Psoas muscle (tissue), 8 donors: ENCODE data around the gene POC5. TPM values are rescaled to one million over a fixed set of nuclear protein-coding genes. Genes with fewer than 3 reads are reported as not detected.

Source experiments
- ATAC-seq, 4 donors: fragments of 200-7000 bp; cut with Tn5 transposase; one replicate each; pipeline ENCODE4 v1.9.1; 2020; ENCODE audit warnings: moderate library complexity in 3 of 4, mild to moderate bottlenecking in 2 of 4
- DNase-seq, 2 donors: peaks; one replicate each; pipeline ENCODE4 v3.0.0-alpha.2; 2020
- H3K27ac ChIP-seq: fragments of 200-600 bp; one replicate; pipeline ENCODE4 v1.8.0; 2022
- H3K27me3 ChIP-seq, 3 donors: fragments of 200-600 bp in 1 of 3; one replicate each; pipeline versions ENCODE4 v1.6.1 to v1.8.0; 2013 to 2022; ENCODE audit warnings: low read length in 2 of 3, mild to moderate bottlenecking in 2 of 3, moderate library complexity in 1 of 3; ENCODE audit not compliant: insufficient read depth in 3 of 3
- H3K36me3 ChIP-seq, 2 donors: fragments of 200-600 bp in 1 of 2; one replicate each; pipeline versions ENCODE4 v1.6.1 to v1.8.0; 2013 to 2022; ENCODE audit warnings: low read depth in 1 of 2, mild to moderate bottlenecking in 1 of 2, moderate library complexity in 1 of 2; ENCODE audit not compliant: insufficient read depth in 1 of 2
- H3K4me1 ChIP-seq: fragments of 200-600 bp; one replicate; pipeline ENCODE4 v1.8.0; 2022
- H3K4me3 ChIP-seq: fragments of 200-600 bp; one replicate; pipeline ENCODE4 v1.8.0; 2022; ENCODE audit warnings: mild to moderate bottlenecking
- H3K9me3 ChIP-seq: fragments of 200-600 bp; one replicate; pipeline ENCODE4 v1.8.0; 2022
- WGBS, 3 donors: extraction: QIAGEN DNeasy Blood & Tissue Kit; methylation state at CpG; one replicate each; pipeline versions ENCODE4 v1.1.6 to v1.1.7; 2013; 5-methylcytosine and 5-hydroxymethylcytosine counted together
- intact Hi-C, 2 donors: fragments of 100-400 bp; cut with DNase I; formaldehyde crosslinking; loops; one replicate each; pipeline versions ENCODE4 v1.11.0 to v1.14.2; 2022
- polyA plus RNA-seq, 3 donors: library from polyadenylated mRNA; stranded (reverse); fragments of 200-250 nt; gene quantifications; one replicate each; pipeline ENCODE4 v1.2.3, GENCODE V29; 2013
- total RNA-seq, 4 donors: library from RNA; stranded (reverse); fragmentation: NEBNext Ultra II Directional in 2 of 4; extraction: Animal tissue kit (Norgen Biotek cat#: 25700) in 2 of 4; gene quantifications; one replicate each; pipeline versions ENCODE4 v1.2.1 to v1.2.4, GENCODE V29; 2021 to 2023
- TF ChIP-seq, protein P1 (sequence below): fragments of 200-600 bp; IDR thresholded peaks from one replicate; pipeline ENCODE4 v1.8.0; 2022; ENCODE audit warnings: antibody characterized with exemption
- donor health status: healthy with polysubstance abuse.
- donor health status: DM: no; HTN: no; CAD: no; lungs with moderate emphysema.
- donor health status: Bipolar disorder and iron deficiency.
- donor health status: healthy.
- donor health status: DM: yes; HTN: yes; CAD: no.
- donor health status: DM: no; HTN: no; CAD: no.
- donor health status: DM: no; HTN: no; CAD: no.
- donor health status: DM: yes; HTN: yes; CAD: no.

The POC5 gene
- total and polyA plus RNA-seq, 7 donors, result 3.3 to 7.1 (median 4.0) TPM

DNA sequence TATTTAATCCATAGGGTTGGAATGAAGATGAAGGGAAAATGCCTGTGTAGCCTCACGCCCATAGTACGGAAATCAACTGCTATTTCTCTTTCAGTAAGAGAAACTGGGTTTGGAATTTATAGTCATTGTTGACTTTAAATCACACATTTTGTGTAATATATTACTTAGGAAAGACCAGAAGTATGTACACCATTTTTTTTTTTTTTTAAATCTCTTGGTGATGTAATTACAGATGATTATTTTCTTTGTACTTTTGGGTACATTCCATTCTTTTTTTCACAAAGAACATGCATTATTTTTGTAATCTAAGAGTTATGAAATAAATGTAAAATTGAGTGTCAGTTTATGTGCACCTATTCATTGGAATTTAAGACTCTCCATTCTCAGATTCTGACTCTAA is 45.7 kb downstream of the POC5 start:
- TF ChIP-seq, protein P1, sequence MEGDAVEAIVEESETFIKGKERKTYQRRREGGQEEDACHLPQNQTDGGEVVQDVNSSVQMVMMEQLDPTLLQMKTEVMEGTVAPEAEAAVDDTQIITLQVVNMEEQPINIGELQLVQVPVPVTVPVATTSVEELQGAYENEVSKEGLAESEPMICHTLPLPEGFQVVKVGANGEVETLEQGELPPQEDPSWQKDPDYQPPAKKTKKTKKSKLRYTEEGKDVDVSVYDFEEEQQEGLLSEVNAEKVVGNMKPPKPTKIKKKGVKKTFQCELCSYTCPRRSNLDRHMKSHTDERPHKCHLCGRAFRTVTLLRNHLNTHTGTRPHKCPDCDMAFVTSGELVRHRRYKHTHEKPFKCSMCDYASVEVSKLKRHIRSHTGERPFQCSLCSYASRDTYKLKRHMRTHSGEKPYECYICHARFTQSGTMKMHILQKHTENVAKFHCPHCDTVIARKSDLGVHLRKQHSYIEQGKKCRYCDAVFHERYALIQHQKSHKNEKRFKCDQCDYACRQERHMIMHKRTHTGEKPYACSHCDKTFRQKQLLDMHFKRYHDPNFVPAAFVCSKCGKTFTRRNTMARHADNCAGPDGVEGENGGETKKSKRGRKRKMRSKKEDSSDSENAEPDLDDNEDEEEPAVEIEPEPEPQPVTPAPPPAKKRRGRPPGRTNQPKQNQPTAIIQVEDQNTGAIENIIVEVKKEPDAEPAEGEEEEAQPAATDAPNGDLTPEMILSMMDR, result no peak
- intact Hi-C loops, result no loop called here
- DNase-seq, result no peak
- Histone ChIP-seq H3K27ac (no peak overlapping the region), H3K4me3 (no peak overlapping the region), H3K4me1 (no peaks in the 10 kb centered on the region), H3K27me3 (no peaks in the 10 kb centered on the region), H3K36me3 (peaks cover 2 to 27% of the 10 kb centered on the region in 2 donors), H3K9me3 (no peaks in the 10 kb centered on the region)
- ATAC-seq, result no peak
- WGBS, 3 donors, result 49 to 50% (median 49%) methylated on average over 2 of the region's 2 CpGs

- Histone ChIP-seq H3K27ac (no peak overlapping the region), H3K4me3 (no peak overlapping the region), H3K9me3 (no peaks in the 10 kb centered on the region), H3K36me3 (peaks cover 2 to 27% of the 10 kb centered on the region in 2 donors), H3K4me1 (no peaks in the 10 kb centered on the region), H3K27me3 (no peaks in the 10 kb centered on the region)
- ATAC-seq, result no peak
- DNase-seq, result no peak
- intact Hi-C loops, result no loop called here
- TF ChIP-seq, protein P1, result no peak
- 89 to 90% (median 89%) methylated on average over 3 of the region's 3 CpGs for WGBS, 3 donors
Measured at GRCh38 chr5:75670577-75670976, 46.7 kb downstream of the POC5 start.

DNA sequence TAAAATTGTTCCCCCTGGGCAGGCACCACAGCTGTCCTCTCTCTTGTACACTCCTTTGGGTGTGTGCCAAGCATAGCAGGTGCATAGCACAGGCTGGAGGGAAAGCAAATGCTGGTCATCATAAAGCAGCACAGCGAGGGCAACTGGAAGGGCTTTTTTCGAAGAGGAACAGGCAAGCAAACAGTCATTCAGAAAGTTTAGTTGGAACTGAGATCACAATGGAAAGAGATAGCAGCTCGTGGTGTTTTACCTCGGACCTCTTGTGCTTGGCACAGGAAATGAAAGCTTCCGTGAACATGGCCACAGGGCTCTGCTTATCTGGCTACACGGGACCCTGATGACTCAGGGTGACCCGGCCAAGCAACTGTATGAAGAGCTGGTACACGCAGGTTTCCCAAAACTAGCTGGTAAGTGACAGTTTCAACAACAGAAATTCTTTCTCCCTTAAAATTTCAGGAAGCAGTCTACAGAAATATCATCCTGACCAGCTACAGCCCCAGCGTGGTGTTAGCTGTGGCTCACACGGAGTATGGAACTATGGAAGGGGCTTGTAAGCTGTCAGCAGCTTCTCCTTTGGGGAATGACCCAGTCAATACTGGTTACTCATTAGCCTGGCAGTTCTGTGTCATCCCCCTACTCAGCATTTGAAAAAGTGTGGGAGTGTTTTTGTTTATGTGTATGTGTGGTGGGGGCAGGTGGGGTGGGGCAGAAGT is 48.1 kb downstream of the POC5 start:
- peaks cover 2 to 17% of the 10 kb centered on the region in 2 donors for H3K36me3 ChIP-seq
- intact Hi-C loops, result no loop called here
- TF ChIP-seq, protein P1, result no peak
- no peak overlapping the region for H3K4me3 ChIP-seq
- H3K27ac ChIP-seq, result no peak overlapping the region
- peak in 1 of 2 donors; percentile 26 for DNase-seq
- ATAC-seq, result peak; percentile 57 to 69 (median 63)
- 29 to 35% (median 33%) methylated on average over 10 of the region's 10 CpGs for WGBS, 3 donors
- no peaks in the 10 kb centered on the region for H3K27me3 ChIP-seq
- no peaks in the 10 kb centered on the region for H3K4me1 ChIP-seq
- no peaks in the 10 kb centered on the region for H3K9me3 ChIP-seq

DNA sequence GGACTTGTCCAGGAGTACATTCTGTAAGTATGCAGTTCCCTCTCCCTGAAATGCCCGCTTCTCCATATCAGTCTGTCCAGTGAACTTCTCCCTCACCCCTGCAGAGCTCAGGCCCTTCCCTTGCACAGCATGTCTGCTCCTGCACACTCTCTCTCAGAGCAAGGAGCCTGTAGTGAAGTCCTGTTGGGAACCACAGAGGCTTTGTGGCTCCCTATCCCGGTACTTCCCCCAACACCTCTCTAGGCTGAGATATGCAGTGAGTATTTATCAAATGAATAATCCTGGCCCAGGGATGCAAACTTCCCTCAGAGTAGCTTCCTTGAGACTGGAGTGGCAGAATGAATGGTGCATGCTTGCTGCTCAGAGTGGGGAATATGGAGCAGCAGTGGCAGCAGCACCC is 48.8 kb downstream of the POC5 start:
- no peaks in the 10 kb centered on the region for H3K27me3 ChIP-seq
- H3K36me3 ChIP-seq, result peaks cover 2 to 13% of the 10 kb centered on the region in 2 donors
- ATAC-seq (no peak), DNase-seq (no peak)
- 67 to 76% (median 75%) methylated on average over 2 of the region's 2 CpGs for WGBS, 3 donors
- intact Hi-C loops, result no loop called here
- no peaks in the 10 kb centered on the region for H3K9me3 ChIP-seq
- TF ChIP-seq, protein P1, result no peak
- no peak overlapping the region for H3K4me3 ChIP-seq
- no peaks in the 10 kb centered on the region for H3K4me1 ChIP-seq
- H3K27ac ChIP-seq, result no peak overlapping the region

GRCh38 chr5:75667586-75667985 is 49.7 kb downstream of the POC5 start:
- intact Hi-C loops, result no loop called here
- Histone ChIP-seq H3K9me3 (no peaks in the 10 kb centered on the region), H3K36me3 (peaks cover 0 to 4% of the 10 kb centered on the region in 2 donors), H3K27ac (no peak overlapping the region), H3K4me3 (no peak overlapping the region), H3K27me3 (no peaks in the 10 kb centered on the region), H3K4me1 (no peaks in the 10 kb centered on the region)
- TF ChIP-seq, protein P1, result no peak
- WGBS, 3 donors, result 42 to 56% (median 47%) methylated on average over 2 of the region's 2 CpGs
- ATAC-seq (no peak), DNase-seq (no peak)
